ES-I3 (cell line): ENCODE results near the gene ITGA2.

Experiments
- H3K36me3 ChIP-seq: 2 replicates; pipeline ENCODE4 v1.6.1; 2013; ENCODE audit warnings: mild to moderate bottlenecking, low read length, control low read depth, moderate library complexity; ENCODE audit not compliant: insufficient read depth
- H3K4me1 ChIP-seq: 2 replicates; pipeline ENCODE4 v1.6.1; 2013; ENCODE audit warnings: mild to moderate bottlenecking, control low read depth, low read length; ENCODE audit not compliant: insufficient read depth
- H3K9ac ChIP-seq: 2 replicates; pipeline ENCODE4 v1.6.1; 2013; ENCODE audit warnings: low read depth, mild to moderate bottlenecking, low read length, moderate library complexity
- H3K9me3 ChIP-seq: 2 replicates; pipeline ENCODE4 v1.6.1; 2013; ENCODE audit warnings: mild to moderate bottlenecking, low read length, moderate library complexity; ENCODE audit not compliant: control insufficient read depth, insufficient read depth

ITGA2 gene

GRCh38 chr5:53038196-53038847 lies 49.2 kb downstream of the ITGA2 start:
- Histone ChIP-seq H3K9me3 (no peaks in the 10 kb centered on the region), H3K9ac (no peak overlapping the region), H3K36me3 (no peaks in the 10 kb centered on the region), H3K4me1 (no peaks in the 10 kb centered on the region)

- Histone ChIP-seq H3K36me3 (no peaks in the 10 kb centered on the region), H3K9me3 (no peaks in the 10 kb centered on the region), H3K4me1 (no peaks in the 10 kb centered on the region), H3K9ac (no peak overlapping the region)
Measured at GRCh38 chr5:53039855-53040254, 50.7 kb downstream of the ITGA2 start.

GRCh38 chr5:53041071-53041692 lies 52.0 kb downstream of the ITGA2 start:
- H3K9ac ChIP-seq = no peak overlapping the region

GRCh38 chr5:53041740-53042139 lies 52.6 kb downstream of the ITGA2 start:
- H3K9me3 ChIP-seq = no peaks in the 10 kb centered on the region
- H3K9ac ChIP-seq = no peak overlapping the region
- H3K36me3 ChIP-seq = no peaks in the 10 kb centered on the region
- H3K4me1 ChIP-seq = no peaks in the 10 kb centered on the region

More at GRCh38 chr5:53041071-53041692, 52.0 kb downstream of the ITGA2 start:
- H3K4me1 ChIP-seq = no peaks in the 10 kb centered on the region
- no peaks in the 10 kb centered on the region for H3K9me3 ChIP-seq
- no peaks in the 10 kb centered on the region for H3K36me3 ChIP-seq

GRCh38 chr5:53045263-53045662 lies 56.1 kb downstream of the ITGA2 start:
- Histone ChIP-seq H3K9ac (no peak overlapping the region), H3K9me3 (no peaks in the 10 kb centered on the region), H3K4me1 (no peaks in the 10 kb centered on the region), H3K36me3 (no peaks in the 10 kb centered on the region)

GRCh38 chr5:53048248-53048647 lies 59.1 kb downstream of the ITGA2 start:
- Histone ChIP-seq H3K4me1 (no peaks in the 10 kb centered on the region), H3K9me3 (no peaks in the 10 kb centered on the region), H3K36me3 (no peaks in the 10 kb centered on the region), H3K9ac (no peak overlapping the region)

GRCh38 chr5:53052499-53052898 lies 63.3 kb downstream of the ITGA2 start:
- H3K9ac ChIP-seq = no peak overlapping the region
- H3K4me1 ChIP-seq = no peaks in the 10 kb centered on the region
- H3K36me3 ChIP-seq = no peaks in the 10 kb centered on the region
- H3K9me3 ChIP-seq = no peaks in the 10 kb centered on the region

- Histone ChIP-seq H3K9ac (no peak overlapping the region), H3K36me3 (no peaks in the 10 kb centered on the region), H3K4me1 (no peaks in the 10 kb centered on the region), H3K9me3 (no peaks in the 10 kb centered on the region)
Measured at GRCh38 chr5:53053364-53053763, 64.2 kb downstream of the ITGA2 start.

GRCh38 chr5:53055365-53055764 lies 66.2 kb downstream of the ITGA2 start:
- Histone ChIP-seq H3K9me3 (no peaks in the 10 kb centered on the region), H3K36me3 (no peaks in the 10 kb centered on the region), H3K9ac (no peak overlapping the region)

GRCh38 chr5:53059281-53059680 lies 70.1 kb downstream of the ITGA2 start:
- Histone ChIP-seq H3K9me3 (no peaks in the 10 kb centered on the region), H3K4me1 (no peaks in the 10 kb centered on the region), H3K36me3 (peaks cover 2% of the 10 kb centered on the region; the same call in 1 of the 2 replicates), H3K9ac (no peak overlapping the region)

More at GRCh38 chr5:53055365-53055764, 66.2 kb downstream of the ITGA2 start:
- no peaks in the 10 kb centered on the region for H3K4me1 ChIP-seq

GRCh38 chr5:53063176-53063575 lies 74.0 kb downstream of the ITGA2 start:
- no peaks in the 10 kb centered on the region for H3K4me1 ChIP-seq
- no peaks in the 10 kb centered on the region for H3K9me3 ChIP-seq
- no peak overlapping the region for H3K9ac ChIP-seq
- peaks cover 2% of the 10 kb centered on the region; the same call in 1 of the 2 replicates for H3K36me3 ChIP-seq

- no peak overlapping the region for H3K9ac ChIP-seq
- H3K36me3 ChIP-seq = peaks cover 2% of the 10 kb centered on the region; the same call in 1 of the 2 replicates
- H3K9me3 ChIP-seq = no peaks in the 10 kb centered on the region
Measured at GRCh38 chr5:53063791-53064190, 74.6 kb downstream of the ITGA2 start.

GRCh38 chr5:53066088-53066487 lies 76.9 kb downstream of the ITGA2 start:
- H3K4me1 ChIP-seq = no peaks in the 10 kb centered on the region
- H3K9me3 ChIP-seq = no peaks in the 10 kb centered on the region
- H3K9ac ChIP-seq = no peak overlapping the region
- no peaks in the 10 kb centered on the region for H3K36me3 ChIP-seq

More at GRCh38 chr5:53063791-53064190, 74.6 kb downstream of the ITGA2 start:
- H3K4me1 ChIP-seq = no peaks in the 10 kb centered on the region

GRCh38 chr5:53067641-53068040 lies 78.5 kb downstream of the ITGA2 start:
- no peaks in the 10 kb centered on the region for H3K36me3 ChIP-seq
- H3K4me1 ChIP-seq = no peaks in the 10 kb centered on the region
- H3K9ac ChIP-seq = no peak overlapping the region
- no peaks in the 10 kb centered on the region for H3K9me3 ChIP-seq

GRCh38 chr5:53068291-53068836 lies 79.2 kb downstream of the ITGA2 start:
- Histone ChIP-seq H3K4me1 (no peaks in the 10 kb centered on the region), H3K9me3 (no peaks in the 10 kb centered on the region), H3K9ac (no peak overlapping the region), H3K36me3 (no peaks in the 10 kb centered on the region)
